SK-N-SH (cell line): Measurements from ENCODE around the gene CCDC102B. TPM values are rescaled to one million over a fixed set of nuclear protein-coding genes. Genes with fewer than 3 reads are reported as not detected.

Experiments used
- CTCF ChIA-PET: fragments of 300-600, 350-600 bp; formaldehyde crosslinking; extraction: SDS; loops from one replicate; lab custom pipeline; 2021; lab: Yijun Ruan, JAX
- POLR2A ChIA-PET: fragments of 350-600 bp; sonication (Branson Sonifier 250); formaldehyde crosslinking; extraction: SDS; loops from one replicate; lab custom pipeline; 2020; ENCODE audit warnings: antibody characterized with exemption, inconsistent platforms; lab: Yijun Ruan, JAX
- DNase-seq: peaks from one replicate; pipeline ENCODE4 v3.0.0; 2012
- H2AFZ ChIP-seq: fragments of 200-600 bp; sonication (generic); 2 replicates; pipeline ENCODE4 v1.8.1; 2016; ENCODE audit warnings: antibody characterized with exemption, mild to moderate bottlenecking, low read depth
- H3F3A ChIP-seq: fragments of 200-600 bp; sonication (generic); replicated peaks from 2 replicates; pipeline ENCODE3; 2016; ENCODE audit warnings: antibody characterized with exemption, mild to moderate bottlenecking; ENCODE audit not compliant: insufficient read depth
- H3K27ac ChIP-seq, 2 experiments: fragments of 200-500 bp in 1 of 2; fragments of 200-600 bp in 1 of 2; sonication (Bioruptor generic) in 1 of 2; sonication (generic), shearing (Covaris generic) in 1 of 2; 2 replicates each; pipeline versions ENCODE4 v1.5.1 to v1.6.1; 2014 to 2016; ENCODE audit warnings: low read depth in 2 of 2, inconsistent platforms in 1 of 2, low read length in 1 of 2, mild to moderate bottlenecking in 1 of 2, mixed read lengths in 1 of 2
- H3K27me3 ChIP-seq: fragments of 200-600 bp; sonication (generic), shearing (Covaris generic); 2 replicates; pipeline ENCODE4 v1.6.1; 2016; ENCODE audit warnings: mixed run types; ENCODE audit not compliant: insufficient read depth
- H3K36me3 ChIP-seq, 2 experiments: fragments of 200-500 bp in 1 of 2; fragments of 200-600 bp in 1 of 2; sonication (Bioruptor generic) in 1 of 2; sonication (generic) in 1 of 2; replicated peaks in 1 of 2; 2 replicates each; pipeline versions ENCODE3 to v1.5.1; 2014 to 2016; ENCODE audit warnings: low read length in 1 of 2, mild to moderate bottlenecking in 1 of 2; ENCODE audit not compliant: insufficient read depth in 2 of 2, control insufficient read depth in 1 of 2
- H3K4me1 ChIP-seq, 2 experiments: fragments of 200-500 bp in 1 of 2; fragments of 200-600 bp in 1 of 2; sonication (Bioruptor generic) in 1 of 2; sonication (generic), shearing (Covaris generic) in 1 of 2; 2 replicates each; pipeline versions ENCODE4 v1.5.1 to v1.6.1; 2014 to 2016; ENCODE audit warnings: low read depth in 1 of 2, low read length in 1 of 2, mixed run types in 1 of 2; ENCODE audit not compliant: insufficient read depth in 2 of 2, control insufficient read depth in 1 of 2
- H3K4me2 ChIP-seq: fragments of 200-600 bp; sonication (generic), shearing (Covaris generic); 2 replicates; pipeline ENCODE4 v1.6.1; 2017; ENCODE audit warnings: mixed run types
- H3K4me3 ChIP-seq, 2 experiments: fragments of 200-500 bp in 1 of 2; fragments of 200-600 bp in 1 of 2; sonication (Bioruptor generic) in 1 of 2; sonication (generic), shearing (Covaris generic) in 1 of 2; 2 replicates each; pipeline versions ENCODE4 v1.5.1 to v1.8.1; 2014 to 2016; ENCODE audit warnings: low read depth in 2 of 2, inconsistent platforms in 1 of 2, low read length in 1 of 2, mild to moderate bottlenecking in 1 of 2, mixed read lengths in 1 of 2, moderate library complexity in 1 of 2
- H3K79me2 ChIP-seq: fragments of 200-600 bp; sonication (generic); 2 replicates; pipeline ENCODE4 v1.8.1; 2017; ENCODE audit warnings: mild to moderate bottlenecking; ENCODE audit not compliant: insufficient read depth
- H3K9ac ChIP-seq: fragments of 200-600 bp; sonication (generic); 2 replicates; pipeline ENCODE4 v1.6.1; 2017; ENCODE audit warnings: mixed run types
- H3K9me2 ChIP-seq: fragments of 200-600 bp; sonication (generic); 2 replicates; pipeline ENCODE4 v1.6.1; 2017; ENCODE audit warnings: mixed run types
- H3K9me3 ChIP-seq: fragments of 200-600 bp; sonication (generic); 2 replicates; pipeline ENCODE4 v1.6.1; 2017; ENCODE audit warnings: mixed run types, mild to moderate bottlenecking, moderate library complexity
- H4K20me1 ChIP-seq: fragments of 200-600 bp; sonication (generic); 2 replicates; pipeline ENCODE4 v1.6.1; 2017; ENCODE audit warnings: mild to moderate bottlenecking, mixed run types; ENCODE audit not compliant: insufficient read depth
- CHD2 ChIP-seq: fragments of 150-350 bp; IDR thresholded peaks from 2 replicates; pipeline ENCODE4 v1.6.1; 2018; ENCODE audit warnings: low read length; ENCODE audit not compliant: partially characterized antibody
- ELF1 ChIP-seq: IDR thresholded peaks from 2 replicates; pipeline ENCODE4 v1.4.0; 2012
- EZH2phosphoT487 ChIP-seq: fragments of 200-600 bp; sonication (generic); IDR thresholded peaks from 2 replicates; pipeline ENCODE4 v1.6.1; 2017; ENCODE audit warnings: low read depth, mixed run types, mild to moderate bottlenecking, antibody characterized with exemption, moderate library complexity, borderline replicate concordance
- MEF2A ChIP-seq: IDR thresholded peaks from 2 replicates; pipeline ENCODE4 v1.4.0; 2012; ENCODE audit warnings: low read depth, borderline replicate concordance
- POLR2AphosphoS5 ChIP-seq: IDR thresholded peaks from 2 replicates; pipeline ENCODE4 v1.6.1; 2012; ENCODE audit warnings: low read depth, low read length
- REST ChIP-seq: IDR thresholded peaks from 2 replicates; pipeline ENCODE4 v1.6.1; 2012; ENCODE audit warnings: mild to moderate bottlenecking, low read depth, low read length, moderate library complexity
- TCF12 ChIP-seq: IDR thresholded peaks from 2 replicates; pipeline ENCODE4 v1.4.0; 2012
- whole genome bisulfite sequencing: methylation state at CpG from one replicate; pipeline ENCODE4 v1.1.6; 2017; ENCODE audit warnings: low lambda C conversion rate; 5-methylcytosine and 5-hydroxymethylcytosine counted together
- polyA plus RNA-seq, 3 experiments: library from polyadenylated mRNA; depleted of rRNA; stranded (reverse); fragments of >200 nt; gene quantifications; 2 replicates each; pipeline ENCODE4 v1.2.3, GENCODE V29; 2012
- TF ChIP-seq, protein P1 (sequence below): fragments of 200-600 bp; sonication (generic); IDR thresholded peaks from 2 replicates; pipeline ENCODE4 v1.6.1; 2017; ENCODE audit warnings: antibody characterized with exemption, mild to moderate bottlenecking, moderate library complexity

Gene CCDC102B
- 2.0 and 2.4 TPM in 2 replicates for polyA plus RNA-seq (2012; rRNA removed)
- 2.8 and 3.0 TPM in 2 replicates for polyA plus RNA-seq (2012; cell fraction: cytosol; rRNA removed)
- polyA plus RNA-seq (2012; cell fraction: nucleus; rRNA removed) = 1.1 and 2.7 TPM in 2 replicates

GRCh38 chr18:68797871-68798270 lies at the start of gene CCDC102B:
Gene CCDC102B, plus strand, starts transcription at chr18:68798080. Its CDS starts 38,684 bp downstream, at chr18:68836764.
- H3F3A ChIP-seq = peaks cover 4% of the 10 kb centered on the region
- peak within 1 kb of the TSS; percentile 6 to 54; a peak in 2 of 4 replicates for H3K4me3 ChIP-seq
- H3K9me2 ChIP-seq = no peaks in the 10 kb centered on the region
- H3K9ac ChIP-seq = peak within 1 kb of the TSS; percentile 55; the same call in 1 of the 2 replicates
- DNase-seq = peak; percentile 4
- no peaks in the 10 kb centered on the region for H3K36me3 ChIP-seq
- H2AFZ ChIP-seq = peak within 1 kb of the TSS; percentile 81
- H3K4me1 ChIP-seq = peaks cover 3 to 19% of the 10 kb centered on the region in 2 experiments
- POLR2A ChIA-PET = no interaction called here
- H3K79me2 ChIP-seq = no peaks in the 10 kb centered on the region; the same call in 1 of the 2 replicates
- H3K9me3 ChIP-seq = no peaks in the 10 kb centered on the region
- WGBS = 31% methylated on average over 1 of the region's 1 CpG
- TF ChIP-seq, protein P1, sequence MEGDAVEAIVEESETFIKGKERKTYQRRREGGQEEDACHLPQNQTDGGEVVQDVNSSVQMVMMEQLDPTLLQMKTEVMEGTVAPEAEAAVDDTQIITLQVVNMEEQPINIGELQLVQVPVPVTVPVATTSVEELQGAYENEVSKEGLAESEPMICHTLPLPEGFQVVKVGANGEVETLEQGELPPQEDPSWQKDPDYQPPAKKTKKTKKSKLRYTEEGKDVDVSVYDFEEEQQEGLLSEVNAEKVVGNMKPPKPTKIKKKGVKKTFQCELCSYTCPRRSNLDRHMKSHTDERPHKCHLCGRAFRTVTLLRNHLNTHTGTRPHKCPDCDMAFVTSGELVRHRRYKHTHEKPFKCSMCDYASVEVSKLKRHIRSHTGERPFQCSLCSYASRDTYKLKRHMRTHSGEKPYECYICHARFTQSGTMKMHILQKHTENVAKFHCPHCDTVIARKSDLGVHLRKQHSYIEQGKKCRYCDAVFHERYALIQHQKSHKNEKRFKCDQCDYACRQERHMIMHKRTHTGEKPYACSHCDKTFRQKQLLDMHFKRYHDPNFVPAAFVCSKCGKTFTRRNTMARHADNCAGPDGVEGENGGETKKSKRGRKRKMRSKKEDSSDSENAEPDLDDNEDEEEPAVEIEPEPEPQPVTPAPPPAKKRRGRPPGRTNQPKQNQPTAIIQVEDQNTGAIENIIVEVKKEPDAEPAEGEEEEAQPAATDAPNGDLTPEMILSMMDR = no peak
- TF ChIP-seq REST = no peak
- no peaks in the 10 kb centered on the region for H4K20me1 ChIP-seq
- peak within 1 kb of the TSS; percentile 72 for H3K4me2 ChIP-seq
- CTCF ChIA-PET = interaction anchor here (0.6 kb wide), 1 partner anchor 64 kb away, joined by 3 read pairs; no protein-coding TSS in a partner anchor
- peak within 1 kb of the TSS; percentile 60 to 92 for H3K27ac ChIP-seq
- no peaks in the 10 kb centered on the region for H3K27me3 ChIP-seq

DNA sequence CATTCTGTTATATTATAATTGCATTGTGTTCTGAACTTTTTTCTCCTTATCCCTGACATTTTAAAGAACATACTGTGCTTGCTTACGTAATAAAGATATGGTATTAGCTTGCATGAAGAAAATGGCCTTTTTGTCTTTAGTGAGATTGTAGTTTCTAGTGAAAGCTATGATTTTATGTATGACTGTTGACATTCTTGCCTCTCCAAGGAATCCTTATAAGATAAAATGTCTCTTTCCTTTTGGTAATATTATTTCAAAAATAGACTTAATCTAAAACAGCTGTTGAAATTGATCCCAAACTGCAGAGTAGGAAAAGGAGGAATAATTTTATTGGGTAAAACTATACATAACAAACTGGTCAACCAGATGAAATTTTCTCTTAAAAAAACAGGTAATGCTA lies 40.8 kb upstream of the CCDC102B start:
- Histone ChIP-seq H3K36me3 (no peaks in the 10 kb centered on the region), H3K79me2 (no peaks in the 10 kb centered on the region), H3K4me1 (no peaks in the 10 kb centered on the region), H3K4me3 (no peak overlapping the region), H3K9me3 (peaks cover 23% of the 10 kb centered on the region; the same call in 1 of the 2 replicates), H2AFZ (no peak overlapping the region), H3F3A (peaks cover 2% of the 10 kb centered on the region), H3K27me3 (no peaks in the 10 kb centered on the region), H3K9ac (no peak overlapping the region), H3K4me2 (no peak overlapping the region), H3K9me2 (no peaks in the 10 kb centered on the region), H4K20me1 (no peaks in the 10 kb centered on the region), H3K27ac (no peak overlapping the region; a peak in 2 of 4 replicates)
- no peak for TF ChIP-seq POLR2AphosphoS5
- no peak for TF ChIP-seq EZH2phosphoT487
- no peak for TF ChIP-seq ELF1
- no peak for TF ChIP-seq MEF2A
- peak; percentile 25; the same call in 1 of the 2 replicates for TF ChIP-seq TCF12
- TF ChIP-seq CHD2 = no peak
- no peak for DNase-seq
- WGBS = 72% methylated on average over 1 of the region's 1 CpG
- CTCF ChIA-PET = interaction anchor here (0.7 kb wide), 1 partner anchor 126 kb away, joined by 3 read pairs; no protein-coding TSS in a partner anchor
- POLR2A ChIA-PET = no interaction called here
